Measurements from ENCODE around the gene SINHCAF.
A peak's percentile ranks its signal among the peaks of the same experiment; 100 is the strongest.

Gene SINHCAF

GRCh38 chr12:31267966-31268365, 58.0 kb downstream of the SINHCAF start:
- Histone ChIP-seq H2AK5ac (ENCODE audit: low read length) (no peak overlapping the region), H2BK5ac (ENCODE audit: low read length) (no peak overlapping the region), H3K27ac (ENCODE audit: low read depth, low read length) (no peak overlapping the region), H3K56ac (ENCODE audit: low read length) (no peak overlapping the region), H3K79me2 (ENCODE audit: control insufficient read depth, insufficient read depth, low read length) (no peaks in the 10 kb centered on the region), H2BK15ac (replicated peaks; ENCODE audit: low read depth) (no peak overlapping the region), H3K27me3 (ENCODE audit: insufficient read depth, low read length, poor library complexity) (no peaks in the 10 kb centered on the region), H3K9ac (ENCODE audit: low read length) (no peak overlapping the region), H3K4me1 (ENCODE audit: control insufficient read depth, low read depth, low read length) (no peaks in the 10 kb centered on the region), H3K4ac (ENCODE audit: low read depth, low read length) (no peak overlapping the region), H3K4me2 (ENCODE audit: low read length) (no peak overlapping the region), H4K5ac (ENCODE audit: low read length) (no peak overlapping the region), H3K18ac (ENCODE audit: low read length) (no peak overlapping the region), H3K79me1 (ENCODE audit: low read length) (no peaks in the 10 kb centered on the region), H3K4me3 (ENCODE audit: low read length) (no peak overlapping the region), H4K8ac (ENCODE audit: low read depth, low read length) (no peak overlapping the region), H2BK120ac (ENCODE audit: low read depth, low read length) (no peak overlapping the region), H3K36me3 (ENCODE audit: control insufficient read depth, insufficient read depth, low read length) (no peaks in the 10 kb centered on the region), H3K23ac (ENCODE audit: low read length) (no peak overlapping the region)
- no peak for DNase-seq
- no CpG with 5 or more reads among the region's 2 CpGs for WGBS (ENCODE audit: extremely low coverage, insufficient coverage, low lambda C conversion rate)

- no peaks in the 10 kb centered on the region for H3K79me1 ChIP-seq (ENCODE audit: low read length)
- H2BK15ac ChIP-seq (replicated peaks; ENCODE audit: low read depth) = no peak overlapping the region
- no peak overlapping the region for H3K9ac ChIP-seq (ENCODE audit: low read length)
- H3K18ac ChIP-seq (ENCODE audit: low read length) = no peak overlapping the region
- no peak overlapping the region for H4K5ac ChIP-seq (ENCODE audit: low read length)
- no peaks in the 10 kb centered on the region for H3K27me3 ChIP-seq (ENCODE audit: insufficient read depth, low read length, poor library complexity)
- peak; percentile 91 for DNase-seq
- H3K79me2 ChIP-seq (ENCODE audit: control insufficient read depth, insufficient read depth, low read length) = no peaks in the 10 kb centered on the region
- no peak overlapping the region for H3K27ac ChIP-seq (ENCODE audit: low read depth, low read length)
- no peak overlapping the region for H2BK5ac ChIP-seq (ENCODE audit: low read length)
- H3K4ac ChIP-seq (ENCODE audit: low read depth, low read length) = no peak overlapping the region
- no peak overlapping the region for H4K8ac ChIP-seq (ENCODE audit: low read depth, low read length)
- no peak overlapping the region for H3K4me3 ChIP-seq (ENCODE audit: low read length)
- H3K36me3 ChIP-seq (ENCODE audit: control insufficient read depth, insufficient read depth, low read length) = no peaks in the 10 kb centered on the region
- H2BK120ac ChIP-seq (ENCODE audit: low read depth, low read length) = no peak overlapping the region
- no peak overlapping the region for H3K23ac ChIP-seq (ENCODE audit: low read length)
- H3K4me2 ChIP-seq (ENCODE audit: low read length) = no peak overlapping the region
- no peaks in the 10 kb centered on the region for H3K4me1 ChIP-seq (ENCODE audit: control insufficient read depth, low read depth, low read length)
- H3K56ac ChIP-seq (ENCODE audit: low read length) = no peak overlapping the region
- H2AK5ac ChIP-seq (ENCODE audit: low read length) = no peak overlapping the region
- whole genome bisulfite sequencing (ENCODE audit: extremely low coverage, insufficient coverage, low lambda C conversion rate) = no CpG with 5 or more reads among the region's 11 CpGs
Measured at GRCh38 chr12:31265722-31266121, 60.2 kb downstream of the SINHCAF start.

- Histone ChIP-seq H3K56ac (ENCODE audit: low read length) (no peak overlapping the region), H4K5ac (ENCODE audit: low read length) (no peak overlapping the region), H2BK5ac (ENCODE audit: low read length) (no peak overlapping the region), H3K9ac (ENCODE audit: low read length) (no peak overlapping the region), H4K8ac (ENCODE audit: low read depth, low read length) (no peak overlapping the region), H2BK15ac (replicated peaks; ENCODE audit: low read depth) (no peak overlapping the region), H3K23ac (ENCODE audit: low read length) (no peak overlapping the region), H2AK5ac (ENCODE audit: low read length) (no peak overlapping the region), H3K27me3 (ENCODE audit: insufficient read depth, low read length, poor library complexity) (no peaks in the 10 kb centered on the region), H3K27ac (ENCODE audit: low read depth, low read length) (no peak overlapping the region), H3K4me3 (ENCODE audit: low read length) (no peak overlapping the region), H2BK120ac (ENCODE audit: low read depth, low read length) (no peak overlapping the region), H3K4me1 (ENCODE audit: control insufficient read depth, low read depth, low read length) (no peaks in the 10 kb centered on the region), H3K4ac (ENCODE audit: low read depth, low read length) (no peak overlapping the region), H3K4me2 (ENCODE audit: low read length) (no peak overlapping the region), H3K36me3 (ENCODE audit: control insufficient read depth, insufficient read depth, low read length) (no peaks in the 10 kb centered on the region), H3K79me1 (ENCODE audit: low read length) (no peaks in the 10 kb centered on the region), H3K79me2 (ENCODE audit: control insufficient read depth, insufficient read depth, low read length) (no peaks in the 10 kb centered on the region), H3K18ac (ENCODE audit: low read length) (no peak overlapping the region)
- DNase-seq = no peak
- no CpG with 5 or more reads among the region's 3 CpGs for WGBS (ENCODE audit: extremely low coverage, insufficient coverage, low lambda C conversion rate)
Measured at GRCh38 chr12:31263661-31264060, 62.3 kb downstream of the SINHCAF start.

- no peak overlapping the region for H3K4ac ChIP-seq (ENCODE audit: low read depth, low read length)
- no peak overlapping the region for H2BK120ac ChIP-seq (ENCODE audit: low read depth, low read length)
- WGBS (ENCODE audit: extremely low coverage, insufficient coverage, low lambda C conversion rate) = no CpG with 5 or more reads among the region's 2 CpGs
- no peaks in the 10 kb centered on the region for H3K27me3 ChIP-seq (ENCODE audit: insufficient read depth, low read length, poor library complexity)
- no peak overlapping the region for H3K18ac ChIP-seq (ENCODE audit: low read length)
- no peak overlapping the region for H2BK5ac ChIP-seq (ENCODE audit: low read length)
- H3K79me2 ChIP-seq (ENCODE audit: control insufficient read depth, insufficient read depth, low read length) = no peaks in the 10 kb centered on the region
- DNase-seq = no peak
- no peak overlapping the region for H2BK15ac ChIP-seq (replicated peaks; ENCODE audit: low read depth)
- no peak overlapping the region for H3K56ac ChIP-seq (ENCODE audit: low read length)
- no peak overlapping the region for H3K9ac ChIP-seq (ENCODE audit: low read length)
- H3K27ac ChIP-seq (ENCODE audit: low read depth, low read length) = no peak overlapping the region
- H4K5ac ChIP-seq (ENCODE audit: low read length) = no peak overlapping the region
- no peak overlapping the region for H4K8ac ChIP-seq (ENCODE audit: low read depth, low read length)
- no peaks in the 10 kb centered on the region for H3K4me1 ChIP-seq (ENCODE audit: control insufficient read depth, low read depth, low read length)
- H3K36me3 ChIP-seq (ENCODE audit: control insufficient read depth, insufficient read depth, low read length) = no peaks in the 10 kb centered on the region
- H3K23ac ChIP-seq (ENCODE audit: low read length) = no peak overlapping the region
- no peaks in the 10 kb centered on the region for H3K79me1 ChIP-seq (ENCODE audit: low read length)
- no peak overlapping the region for H3K4me3 ChIP-seq (ENCODE audit: low read length)
- no peak overlapping the region for H2AK5ac ChIP-seq (ENCODE audit: low read length)
- H3K4me2 ChIP-seq (ENCODE audit: low read length) = no peak overlapping the region
Measured at GRCh38 chr12:31261744-31262143, 64.2 kb downstream of the SINHCAF start.

- no peak overlapping the region for H2BK120ac ChIP-seq (ENCODE audit: low read depth, low read length)
- no peak overlapping the region for H3K4me3 ChIP-seq (ENCODE audit: low read length)
- no peak overlapping the region for H3K56ac ChIP-seq (ENCODE audit: low read length)
- no peak overlapping the region for H2AK5ac ChIP-seq (ENCODE audit: low read length)
- H3K36me3 ChIP-seq (ENCODE audit: control insufficient read depth, insufficient read depth, low read length) = no peaks in the 10 kb centered on the region
- H3K18ac ChIP-seq (ENCODE audit: low read length) = no peak overlapping the region
- H2BK15ac ChIP-seq (replicated peaks; ENCODE audit: low read depth) = no peak overlapping the region
- no peaks in the 10 kb centered on the region for H3K27me3 ChIP-seq (ENCODE audit: insufficient read depth, low read length, poor library complexity)
- H3K4me2 ChIP-seq (ENCODE audit: low read length) = no peak overlapping the region
- no peaks in the 10 kb centered on the region for H3K79me2 ChIP-seq (ENCODE audit: control insufficient read depth, insufficient read depth, low read length)
- H3K79me1 ChIP-seq (ENCODE audit: low read length) = no peaks in the 10 kb centered on the region
- H4K8ac ChIP-seq (ENCODE audit: low read depth, low read length) = no peak overlapping the region
- WGBS (ENCODE audit: extremely low coverage, insufficient coverage, low lambda C conversion rate) = no CpG with 5 or more reads among the region's 2 CpGs
- H3K27ac ChIP-seq (ENCODE audit: low read depth, low read length) = no peak overlapping the region
- H2BK5ac ChIP-seq (ENCODE audit: low read length) = no peak overlapping the region
- H3K4me1 ChIP-seq (ENCODE audit: control insufficient read depth, low read depth, low read length) = no peaks in the 10 kb centered on the region
- no peak overlapping the region for H3K23ac ChIP-seq (ENCODE audit: low read length)
- no peak overlapping the region for H4K5ac ChIP-seq (ENCODE audit: low read length)
- no peak overlapping the region for H3K4ac ChIP-seq (ENCODE audit: low read depth, low read length)
- no peak for DNase-seq
- H3K9ac ChIP-seq (ENCODE audit: low read length) = no peak overlapping the region
Measured at GRCh38 chr12:31260840-31261239, 65.1 kb downstream of the SINHCAF start.

GRCh38 chr12:31259136-31259886, 66.6 kb downstream of the SINHCAF start:
- no peak overlapping the region for H4K8ac ChIP-seq (ENCODE audit: low read depth, low read length)
- WGBS (ENCODE audit: extremely low coverage, insufficient coverage, low lambda C conversion rate) = no CpG with 5 or more reads among the region's 8 CpGs
- H3K4me3 ChIP-seq (ENCODE audit: low read length) = no peak overlapping the region
- H4K5ac ChIP-seq (ENCODE audit: low read length) = no peak overlapping the region
- H3K36me3 ChIP-seq (ENCODE audit: control insufficient read depth, insufficient read depth, low read length) = no peaks in the 10 kb centered on the region
- no peak overlapping the region for H3K4ac ChIP-seq (ENCODE audit: low read depth, low read length)
- no peaks in the 10 kb centered on the region for H3K79me1 ChIP-seq (ENCODE audit: low read length)
- H2BK15ac ChIP-seq (replicated peaks; ENCODE audit: low read depth) = no peak overlapping the region
- no peak overlapping the region for H2AK5ac ChIP-seq (ENCODE audit: low read length)
- H3K56ac ChIP-seq (ENCODE audit: low read length) = no peak overlapping the region
- no peak overlapping the region for H3K9ac ChIP-seq (ENCODE audit: low read length)
- H3K79me2 ChIP-seq (ENCODE audit: control insufficient read depth, insufficient read depth, low read length) = no peaks in the 10 kb centered on the region
- DNase-seq = no peak
- H3K27ac ChIP-seq (ENCODE audit: low read depth, low read length) = no peak overlapping the region
- no peak overlapping the region for H2BK5ac ChIP-seq (ENCODE audit: low read length)
- no peak overlapping the region for H3K4me2 ChIP-seq (ENCODE audit: low read length)
- H3K27me3 ChIP-seq (ENCODE audit: insufficient read depth, low read length, poor library complexity) = no peaks in the 10 kb centered on the region
- no peak overlapping the region for H3K18ac ChIP-seq (ENCODE audit: low read length)
- H2BK120ac ChIP-seq (ENCODE audit: low read depth, low read length) = no peak overlapping the region
- H3K4me1 ChIP-seq (ENCODE audit: control insufficient read depth, low read depth, low read length) = no peaks in the 10 kb centered on the region
- no peak overlapping the region for H3K23ac ChIP-seq (ENCODE audit: low read length)

Measured in mesendoderm (in vitro differentiated cells).